Common myeloid progenitor, CD34-positive (primary cell): ENCODE results near the gene AK9.

Experiments
- CTCF ChIA-PET: fragments of 350-600 bp; sonication (Branson Sonifier 250); formaldehyde crosslinking; loops from one replicate; lab custom pipeline; 2021; ENCODE audit warnings: antibody characterized with exemption; lab: Charles Lee
- POLR2A ChIA-PET: fragments of 350-600 bp; sonication (Branson Sonifier 250); formaldehyde crosslinking; loops from one replicate; lab custom pipeline; 2021; ENCODE audit warnings: antibody characterized with exemption; lab: Charles Lee
- DNase-seq, 3 donors: peaks; one replicate each; pipeline versions ENCODE4 v3.0.0 to v3.0.0-alpha.2; 2013
- H3K27ac ChIP-seq, 2 experiments: 1 replicate in 1 of 2; 2 replicates in 1 of 2; pipeline ENCODE4 v1.7.0; 2013; ENCODE audit warnings: inconsistent platforms in 2 of 2, low read length in 2 of 2, mild to moderate bottlenecking in 2 of 2, low read depth in 1 of 2, moderate library complexity in 1 of 2; ENCODE audit not compliant: severe bottlenecking in 2 of 2, insufficient read depth in 1 of 2, poor library complexity in 1 of 2
- H3K27me3 ChIP-seq, 5 experiments: replicated peaks in 2 of 5; 1 replicate in 3 of 5; 2 replicates in 2 of 5; pipeline versions ENCODE4 v1.6.1 to v1.7.0; 2013; ENCODE audit warnings: low read length in 4 of 5, mild to moderate bottlenecking in 2 of 5, moderate library complexity in 2 of 5, inconsistent platforms in 1 of 5; ENCODE audit not compliant: insufficient read depth in 5 of 5, control insufficient read depth in 4 of 5
- H3K36me3 ChIP-seq, 4 experiments: 1 replicate in 2 of 4; 2 replicates in 2 of 4; pipeline versions ENCODE4 v1.6.1 to v1.7.0; 2013; ENCODE audit warnings: low read length in 3 of 4, control low read depth in 1 of 4, mild to moderate bottlenecking in 1 of 4; ENCODE audit not compliant: control insufficient read depth in 4 of 4, insufficient read depth in 4 of 4
- H3K4me1 ChIP-seq, 4 experiments: 1 replicate in 3 of 4; 2 replicates in 1 of 4; pipeline versions ENCODE4 v1.6.1 to v1.7.1; 2013; ENCODE audit warnings: low read length in 3 of 4, mild to moderate bottlenecking in 3 of 4, control low read depth in 1 of 4, inconsistent platforms in 1 of 4, moderate library complexity in 1 of 4; ENCODE audit not compliant: control insufficient read depth in 4 of 4, insufficient read depth in 4 of 4; ENCODE audit errors: control extremely low read depth in 1 of 4
- H3K4me3 ChIP-seq, 7 experiments: 1 replicate in 4 of 7; 2 replicates in 3 of 7; pipeline versions ENCODE4 v1.5.1 to v1.7.0; 2013; ENCODE audit warnings: mild to moderate bottlenecking in 7 of 7, low read length in 6 of 7, moderate library complexity in 6 of 7, inconsistent platforms in 2 of 7, low read depth in 2 of 7, control low read depth in 1 of 7; ENCODE audit not compliant: insufficient read depth in 4 of 7, control insufficient read depth in 1 of 7; ENCODE audit errors: extremely low read depth in 1 of 7
- H3K9me3 ChIP-seq, 5 experiments: 1 replicate in 4 of 5; 2 replicates in 1 of 5; pipeline versions ENCODE4 v1.6.1 to v1.7.1; 2013; ENCODE audit warnings: low read length in 4 of 5, mild to moderate bottlenecking in 2 of 5, inconsistent platforms in 1 of 5, low read depth in 1 of 5, moderate library complexity in 1 of 5; ENCODE audit not compliant: control insufficient read depth in 4 of 5, insufficient read depth in 2 of 5; ENCODE audit errors: control extremely low read depth in 1 of 5
- WGBS: methylation state at CpG from one replicate; pipeline ENCODE4 v1.1.5; 2013; ENCODE audit not compliant: insufficient coverage; 5-methylcytosine and 5-hydroxymethylcytosine counted together

Gene AK9

DNA sequence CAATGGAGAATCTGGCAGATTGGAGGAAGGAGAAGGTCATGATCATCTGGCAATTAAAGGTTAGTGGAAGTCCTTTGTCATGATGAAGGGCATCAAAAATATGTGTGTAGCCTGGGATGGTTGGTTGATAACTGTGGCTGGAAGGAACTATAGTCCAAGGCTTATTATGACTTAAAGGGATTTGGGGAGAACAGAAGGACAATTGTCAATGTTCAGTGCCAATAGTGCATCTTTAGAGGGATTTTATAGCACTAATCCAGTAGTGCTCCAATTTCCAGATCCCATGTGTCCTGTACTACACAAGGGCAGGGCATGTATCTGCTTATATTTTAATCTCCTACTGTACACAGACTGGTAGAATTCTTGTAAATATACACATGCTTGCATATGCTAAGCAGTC is 203.0 kb downstream of the AK9 start:
- POLR2A ChIA-PET, result no interaction called here
- CTCF ChIA-PET, result no interaction called here
- Histone ChIP-seq H3K9me3 (no peaks in the 10 kb centered on the region), H3K27me3 (no peaks in the 10 kb centered on the region), H3K4me3 (no peak overlapping the region), H3K36me3 (no peaks in the 10 kb centered on the region), H3K27ac (no peak overlapping the region), H3K4me1 (peaks cover 2 to 18% (median 9%) of the 10 kb centered on the region in 4 experiments)
- no peak for DNase-seq

GRCh38 chr6:109486068-109486467 is 204.9 kb downstream of the AK9 start:
- POLR2A ChIA-PET, result no interaction called here
- no peak overlapping the region for H3K4me3 ChIP-seq
- H3K27me3 ChIP-seq, result no peaks in the 10 kb centered on the region
- CTCF ChIA-PET, result interaction anchor here (1.5 kb wide), 1 partner anchor 302 kb away, joined by 3 read pairs; no protein-coding TSS in a partner anchor
- no CpG with 5 or more reads among the region's 1 CpG for WGBS
- H3K4me1 ChIP-seq, result peaks cover 7 to 27% (median 20%) of the 10 kb centered on the region in 4 experiments
- peaks cover 0 to 8% (median 4%) of the 10 kb centered on the region in 4 experiments for H3K36me3 ChIP-seq
- no peak overlapping the region for H3K27ac ChIP-seq
- DNase-seq, result no peak
- no peaks in the 10 kb centered on the region for H3K9me3 ChIP-seq

DNA sequence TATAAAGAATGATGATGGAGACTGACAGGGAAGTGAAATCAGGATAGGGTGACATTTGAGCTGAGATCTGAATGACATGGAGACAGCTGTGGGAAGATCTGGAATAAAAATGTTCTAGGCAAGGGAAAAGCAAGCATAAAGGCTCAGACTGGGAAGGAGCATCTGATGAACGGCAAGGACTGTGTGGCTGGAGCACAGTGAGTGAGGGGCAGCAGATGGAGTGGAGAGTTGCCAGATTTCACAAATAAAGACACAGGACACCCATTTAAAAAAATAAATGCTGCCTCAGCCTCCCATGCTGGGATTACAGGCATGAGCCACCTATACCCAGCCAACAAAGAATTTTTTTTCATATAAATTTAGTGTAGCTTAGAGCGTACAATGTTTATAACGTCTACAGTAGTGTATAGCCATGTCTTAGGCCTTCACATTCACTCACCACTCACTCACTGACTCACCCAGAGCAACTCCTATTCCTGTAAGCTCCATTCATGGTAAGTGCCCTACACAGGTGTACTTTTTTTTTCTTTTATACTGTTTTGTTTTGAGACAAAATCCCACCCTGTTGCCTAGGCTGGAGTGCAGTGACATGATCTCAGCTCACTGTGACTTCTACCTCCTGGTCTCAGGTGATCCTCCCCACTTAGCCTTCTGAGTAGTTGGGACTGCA is 205.6 kb downstream of the AK9 start:
- ChIA-PET POLR2A (interaction anchor here (0.6 kb wide), 1 partner anchor 36 kb away, joined by 4 read pairs; no protein-coding TSS in a partner anchor), CTCF (interaction anchor here (1.5 kb wide), 1 partner anchor 302 kb away, joined by 3 read pairs; no protein-coding TSS in a partner anchor)
- peaks cover 2 to 14% (median 9%) of the 10 kb centered on the region in 4 experiments for H3K36me3 ChIP-seq
- H3K4me3 ChIP-seq, result no peak overlapping the region
- peaks cover 11 to 31% (median 19%) of the 10 kb centered on the region in 4 experiments for H3K4me1 ChIP-seq
- H3K27me3 ChIP-seq, result no peaks in the 10 kb centered on the region
- no peak for DNase-seq
- no peaks in the 10 kb centered on the region for H3K9me3 ChIP-seq
- WGBS, result no CpG with 5 or more reads among the region's 3 CpGs
- H3K27ac ChIP-seq, result no peak overlapping the region

DNA sequence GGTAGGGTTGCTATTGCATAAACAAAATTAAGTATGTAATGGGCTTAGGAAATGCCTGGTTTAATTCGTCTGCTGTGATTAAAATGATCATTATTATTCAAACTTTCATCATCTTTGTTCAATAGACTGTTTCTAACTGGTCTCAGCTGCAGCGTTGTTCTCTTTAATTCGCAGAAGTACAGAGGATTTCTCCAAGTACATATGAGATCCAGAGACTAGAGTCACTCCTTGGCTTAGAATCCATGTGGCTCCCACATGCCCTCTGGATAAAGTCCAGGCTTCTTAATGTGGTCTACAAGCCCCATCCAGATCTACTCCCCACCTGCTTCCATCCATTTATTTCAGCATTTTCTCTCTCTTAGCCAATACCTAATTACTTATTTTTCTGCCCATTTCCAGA is 206.9 kb downstream of the AK9 start:
- DNase-seq, result no peak
- Histone ChIP-seq H3K4me1 (peaks cover 15 to 41% (median 25%) of the 10 kb centered on the region in 4 experiments), H3K27me3 (no peaks in the 10 kb centered on the region), H3K36me3 (peaks cover 3 to 24% (median 12%) of the 10 kb centered on the region in 4 experiments), H3K9me3 (no peaks in the 10 kb centered on the region), H3K27ac (no peak overlapping the region), H3K4me3 (peak overlapping the region in 3 of 7 experiments; percentile 33 to 83 (median 64))
- POLR2A ChIA-PET, result no interaction called here
- CTCF ChIA-PET, result no interaction called here
- 84% methylated on average over 2 of the region's 3 CpGs for WGBS

- ChIA-PET POLR2A (interaction anchor here (1.6 kb wide), 1 partner anchor 28 kb away, joined by 5 read pairs; the partner anchor contains the start of gene MICAL1), CTCF (no interaction called here)
- no peak for DNase-seq
- Histone ChIP-seq H3K27ac (no peak overlapping the region), H3K4me1 (peaks cover 18 to 45% (median 28%) of the 10 kb centered on the region in 4 experiments), H3K36me3 (peaks cover 3 to 27% (median 12%) of the 10 kb centered on the region in 4 experiments), H3K27me3 (no peaks in the 10 kb centered on the region), H3K4me3 (peak overlapping the region in 6 of 7 experiments; percentile 33 to 83 (median 62)), H3K9me3 (no peaks in the 10 kb centered on the region)
- 3% methylated on average over 4 of the region's 6 CpGs for WGBS
Observed at GRCh38 chr6:109483735-109484057, 207.3 kb downstream of the AK9 start.

DNA sequence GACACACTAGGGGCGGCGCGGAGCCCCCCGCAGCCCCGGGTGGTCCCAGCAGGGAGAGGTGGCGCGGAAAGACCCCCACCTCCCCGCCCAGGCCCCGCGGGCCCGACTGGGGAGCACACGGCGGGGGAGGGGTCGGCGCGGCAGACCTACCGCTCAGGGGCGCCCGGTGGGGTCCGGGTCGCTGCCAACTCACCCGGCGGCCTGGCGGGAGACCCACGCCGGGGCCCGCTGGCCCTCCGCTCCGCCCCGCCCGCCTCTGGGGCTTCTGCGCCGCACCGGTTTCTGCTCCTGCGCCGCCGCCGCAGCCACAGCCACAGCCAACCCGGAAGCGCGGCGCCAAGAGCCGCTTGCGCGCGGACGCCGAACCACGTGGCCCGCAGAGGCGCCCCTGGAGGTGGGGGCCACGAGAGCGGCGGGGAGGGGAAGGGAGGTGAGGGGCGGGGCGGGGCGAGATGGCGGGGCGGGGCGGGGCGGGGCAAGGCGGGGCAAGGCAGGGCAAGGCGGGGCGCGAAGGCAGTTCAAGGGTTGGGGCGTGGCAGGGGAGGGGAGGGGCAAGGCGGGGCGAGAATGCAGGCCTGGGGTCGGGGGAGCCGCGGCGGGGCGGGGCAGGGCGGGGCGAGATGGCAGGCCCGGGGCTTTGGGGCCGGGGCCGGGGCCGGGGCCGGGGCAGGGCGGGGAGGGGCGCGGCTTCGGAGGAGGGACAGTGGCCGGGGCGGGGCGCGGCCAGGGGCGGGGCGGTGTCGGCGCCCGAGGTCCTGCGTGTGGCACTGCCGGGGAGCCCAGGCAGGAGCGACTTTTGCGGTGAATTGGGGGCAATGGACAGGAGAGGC is 207.9 kb downstream of the AK9 start, which contains the start of gene ZBTB24:
Gene ZBTB24 (minus strand): TSS at position 315 of the 830 bp plus-strand sequence. CDS start 1,193 bp downstream, outside the sequence.
- under 1% methylated on average over 41 of the region's 97 CpGs for WGBS
- ChIA-PET POLR2A (interaction anchor here (1.6 kb wide), 1 partner anchor 27 kb away, joined by 5 read pairs; the partner anchor contains the start of gene MICAL1), CTCF (interaction anchor here (0.8 to 1.0 kb wide), 3 partner anchors 24 to 38 kb away, joined by 3 to 6 read pairs (median 4); no protein-coding TSS in a partner anchor)
- H3K9me3 ChIP-seq, result no peaks in the 10 kb centered on the region
- peaks cover 3 to 32% (median 12%) of the 10 kb centered on the region in 4 experiments for H3K36me3 ChIP-seq
- peak within 1 kb of the TSS in 1 of 2 experiments; percentile 68 for H3K27ac ChIP-seq
- H3K4me1 ChIP-seq, result peaks cover 20 to 50% (median 31%) of the 10 kb centered on the region in 4 experiments
- peak within 1 kb of the TSS; percentile 47 to 89 (median 80) for H3K4me3 ChIP-seq
- no peaks in the 10 kb centered on the region for H3K27me3 ChIP-seq
- DNase-seq, result peak; percentile 91 to 95 (median 95)
